K562 (cell line): Measurements from ENCODE around the gene UGT2A3. TPM values are rescaled to one million over a fixed set of nuclear protein-coding genes. Genes with fewer than 3 reads are reported as not detected.

Experiments used
- HNRNPUL1 ChIP-seq: fragments of 200-400 bp; formaldehyde crosslinking; IDR thresholded peaks from 2 replicates; pipeline ENCODE4 v1.6.1; 2017; ENCODE audit warnings: low read length
- RBM39 ChIP-seq: fragments of 200-400 bp; formaldehyde crosslinking; optimal IDR thresholded peaks from 2 replicates; pipeline ENCODE3; 2018; ENCODE audit warnings: low read depth, low read length
- RFX1 ChIP-seq: fragments of 450-650 bp; IDR thresholded peaks from 2 replicates; pipeline ENCODE4 v1.6.1; 2016; ENCODE audit warnings: mild to moderate bottlenecking, moderate library complexity
- SPI1 ChIP-seq: IDR thresholded peaks from 2 replicates; pipeline ENCODE4 v1.6.1; 2011; ENCODE audit warnings: low read depth, low read length, control low read depth, borderline replicate concordance
- ZNF146 ChIP-seq: IDR thresholded peaks from one replicate; pipeline ENCODE4 v1.6.1; 2018; ENCODE audit warnings: missing compliant biosample characterization; ENCODE audit not compliant: unreplicated experiment
- ZNF184 ChIP-seq: sonication (generic); formaldehyde crosslinking; IDR thresholded peaks from 2 replicates; pipeline ENCODE4 v1.5.0; 2020; ENCODE audit warnings: missing genetic modification reagents
- ZNF717 ChIP-seq: fragments of 250-450 bp; sonication (Bioruptor Pico); IDR thresholded peaks from 2 replicates; pipeline ENCODE4 v1.5.0; 2021
- polyA plus RNA-seq, 8 experiments: library from polyadenylated mRNA; depleted of rRNA in 4 of 8; stranded (reverse) in 5 of 8; unstranded in 3 of 8; fragments of >200 nt; fragmentation: Nextera tagmentation in 2 of 8; fragmentation: Illumina TruSeq in 1 of 8; extraction: Ambion mirVana in 2 of 8; extraction: Trizol in 1 of 8; gene quantifications; 2 replicates each; pipeline versions ENCODE4 v1.2.1 to v1.2.3, GENCODE V29; 2011 to 2014; ENCODE audit warnings: inconsistent platforms in 1 of 8, missing spikeins in 1 of 8
- small RNA-seq: library from RNA; depleted of rRNA; stranded (forward); fragments of <200 nt; gene quantifications from one replicate; pipeline ENCODE3, GENCODE V24; 2014
- total RNA-seq, 7 experiments: library from RNA; depleted of rRNA in 6 of 7; stranded (reverse); fragments of >200 nt in 6 of 7; fragmentation: Illumina TruSeq in 2 of 7; extraction: Trizol in 2 of 7; gene quantifications; 2 replicates each; pipeline versions ENCODE4 v1.2.1 to v1.2.3, GENCODE V29; 2011 to 2021; ENCODE audit warnings: low replicate concordance in 1 of 7
- TF ChIP-seq, protein P1 (sequence below): fragments of 150-350 bp; IDR thresholded peaks from 2 replicates; pipeline ENCODE4 v1.6.1; 2014; ENCODE audit warnings: low read depth, mild to moderate bottlenecking, low read length, borderline replicate concordance
- TF ChIP-seq, protein P2 (sequence below): sonication (generic); formaldehyde crosslinking; IDR thresholded peaks from 2 replicates; pipeline ENCODE4 v1.9.0; 2022; ENCODE audit warnings: mild to moderate bottlenecking, missing genetic modification reagents

The UGT2A3 gene
- total and polyA plus RNA-seq, 9 of the 15 experiments (the other 6 are each of a cell fraction or from before 2014, with no cell fraction given) = not detected

DNA sequence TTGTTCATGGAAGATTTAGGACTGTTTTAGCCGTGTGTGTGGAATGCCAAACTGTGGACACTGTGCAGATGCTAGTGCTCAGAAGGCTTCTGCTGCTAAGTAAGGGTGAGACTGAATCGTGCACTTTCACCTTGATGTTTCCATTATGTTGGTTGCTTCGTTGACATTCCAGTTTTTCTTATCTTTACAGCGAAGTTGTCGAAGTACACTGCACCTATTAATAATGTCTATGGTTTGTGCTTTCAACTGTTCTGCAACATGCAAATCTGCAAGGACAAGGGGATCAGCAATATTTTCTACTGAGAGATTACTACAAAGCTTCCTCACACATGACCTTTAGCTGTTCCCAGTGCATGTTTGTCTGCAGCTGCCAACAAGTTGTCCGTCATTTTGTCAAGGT is 67.7 kb downstream of the UGT2A3 start (continued):
- TF ChIP-seq, protein P1, sequence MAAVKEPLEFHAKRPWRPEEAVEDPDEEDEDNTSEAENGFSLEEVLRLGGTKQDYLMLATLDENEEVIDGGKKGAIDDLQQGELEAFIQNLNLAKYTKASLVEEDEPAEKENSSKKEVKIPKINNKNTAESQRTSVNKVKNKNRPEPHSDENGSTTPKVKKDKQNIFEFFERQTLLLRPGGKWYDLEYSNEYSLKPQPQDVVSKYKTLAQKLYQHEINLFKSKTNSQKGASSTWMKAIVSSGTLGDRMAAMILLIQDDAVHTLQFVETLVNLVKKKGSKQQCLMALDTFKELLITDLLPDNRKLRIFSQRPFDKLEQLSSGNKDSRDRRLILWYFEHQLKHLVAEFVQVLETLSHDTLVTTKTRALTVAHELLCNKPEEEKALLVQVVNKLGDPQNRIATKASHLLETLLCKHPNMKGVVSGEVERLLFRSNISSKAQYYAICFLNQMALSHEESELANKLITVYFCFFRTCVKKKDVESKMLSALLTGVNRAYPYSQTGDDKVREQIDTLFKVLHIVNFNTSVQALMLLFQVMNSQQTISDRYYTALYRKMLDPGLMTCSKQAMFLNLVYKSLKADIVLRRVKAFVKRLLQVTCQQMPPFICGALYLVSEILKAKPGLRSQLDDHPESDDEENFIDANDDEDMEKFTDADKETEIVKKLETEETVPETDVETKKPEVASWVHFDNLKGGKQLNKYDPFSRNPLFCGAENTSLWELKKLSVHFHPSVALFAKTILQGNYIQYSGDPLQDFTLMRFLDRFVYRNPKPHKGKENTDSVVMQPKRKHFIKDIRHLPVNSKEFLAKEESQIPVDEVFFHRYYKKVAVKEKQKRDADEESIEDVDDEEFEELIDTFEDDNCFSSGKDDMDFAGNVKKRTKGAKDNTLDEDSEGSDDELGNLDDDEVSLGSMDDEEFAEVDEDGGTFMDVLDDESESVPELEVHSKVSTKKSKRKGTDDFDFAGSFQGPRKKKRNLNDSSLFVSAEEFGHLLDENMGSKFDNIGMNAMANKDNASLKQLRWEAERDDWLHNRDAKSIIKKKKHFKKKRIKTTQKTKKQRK = no peak
- TF ChIP-seq HNRNPUL1 = no peak
- TF ChIP-seq ZNF184 (CRISPR knock-in tag) = no peak
- TF ChIP-seq ZNF717 (CRISPR knock-in tag) = no peak
- no peak for TF ChIP-seq RFX1
- TF ChIP-seq, protein P2, sequence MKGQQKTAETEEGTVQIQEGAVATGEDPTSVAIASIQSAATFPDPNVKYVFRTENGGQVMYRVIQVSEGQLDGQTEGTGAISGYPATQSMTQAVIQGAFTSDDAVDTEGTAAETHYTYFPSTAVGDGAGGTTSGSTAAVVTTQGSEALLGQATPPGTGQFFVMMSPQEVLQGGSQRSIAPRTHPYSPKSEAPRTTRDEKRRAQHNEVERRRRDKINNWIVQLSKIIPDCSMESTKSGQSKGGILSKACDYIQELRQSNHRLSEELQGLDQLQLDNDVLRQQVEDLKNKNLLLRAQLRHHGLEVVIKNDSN (CRISPR knock-in tag) = no peak
- TF ChIP-seq SPI1 = no peak
- TF ChIP-seq ZNF146 (CRISPR knock-in tag) = no peak
- no peak for TF ChIP-seq RBM39

Small RNA genes lying within 50 kb of the gene (small RNA-seq; reads per million reads assigned to genes)
- gene AC021146.3 (not detected), gene AC021146.6 (not detected)

Other genes with a start within 250 kb of the UGT2A3 start
- not detected in 2 replicates for gene UGT2B10, start 135.8 kb downstream of the UGT2A3 start, total RNA-seq (2014; rRNA removed)
- not detected in 2 replicates for gene UGT2B10, start 135.8 kb downstream of the UGT2A3 start, total RNA-seq (2014; rRNA removed; fragmentation: Illumina TruSeq; extraction: Trizol)
- gene UGT2B10, start 135.8 kb downstream of the UGT2A3 start, total RNA-seq (2015; rRNA removed; fragmentation: Illumina TruSeq; extraction: Trizol) = not detected in 2 replicates
- 0.16 and 0.18 TPM in 2 replicates for gene UGT2B10, start 135.8 kb downstream of the UGT2A3 start, total RNA-seq (2021)
- gene UGT2B10, start 135.8 kb downstream of the UGT2A3 start, polyA plus RNA-seq (2011; rRNA removed) = not detected in 2 replicates
- gene UGT2B10, start 135.8 kb downstream of the UGT2A3 start, polyA plus RNA-seq (2014; fragmentation: Illumina TruSeq; extraction: Trizol) = not detected in 2 replicates
- not detected for gene UGT2B10, start 135.8 kb downstream of the UGT2A3 start, polyA plus RNA-seq (2014; fragmentation: Nextera tagmentation; extraction: Ambion mirVana)
- gene UGT2B10, start 135.8 kb downstream of the UGT2A3 start, polyA plus RNA-seq (2014; rRNA removed) = not detected in 2 replicates
- not detected in 2 replicates for gene UGT2B7, start 144.7 kb upstream of the UGT2A3 start, total RNA-seq (2014; rRNA removed)
- gene UGT2B7, start 144.7 kb upstream of the UGT2A3 start, total RNA-seq (2014; rRNA removed; fragmentation: Illumina TruSeq; extraction: Trizol) = 0.18 TPM in 1 of 2 replicates, not detected in the other
- not detected in 2 replicates for gene UGT2B7, start 144.7 kb upstream of the UGT2A3 start, total RNA-seq (2015; rRNA removed; fragmentation: Illumina TruSeq; extraction: Trizol)
- gene UGT2B7, start 144.7 kb upstream of the UGT2A3 start, total RNA-seq (2021) = 0.13 TPM in 1 of 2 replicates, not detected in the other
- gene UGT2B7, start 144.7 kb upstream of the UGT2A3 start, polyA plus RNA-seq (2011; rRNA removed) = 0.04 TPM in 1 of 2 replicates, not detected in the other
- 0.19 TPM in 1 of 2 replicates, not detected in the other for gene UGT2B7, start 144.7 kb upstream of the UGT2A3 start, polyA plus RNA-seq (2014; fragmentation: Illumina TruSeq; extraction: Trizol)
- under 1 TPM in 1 of 2 experiments, not detected in 1; 0.15 TPM for gene UGT2B7, start 144.7 kb upstream of the UGT2A3 start, polyA plus RNA-seq (2014; fragmentation: Nextera tagmentation; extraction: Ambion mirVana)
- gene UGT2B7, start 144.7 kb upstream of the UGT2A3 start, polyA plus RNA-seq (2014; rRNA removed) = not detected in 2 replicates